Endothelial cell of umbilical vein (primary cell): ENCODE results near the gene SKAP1. TPM values are rescaled to one million over a fixed set of nuclear protein-coding genes. Genes with fewer than 3 reads are reported as not detected.

Experiments
- BruUV-seq: library from RNA; stranded (reverse); fragments of 400-500 nt; replicated peaks from 2 replicates; lab custom pipeline; 2021; lab: Mats Ljungman, UMichigan
- CTCF ChIA-PET: fragments of 300-600, 350-600 bp; sonication (Branson Sonifier 250); formaldehyde crosslinking; loops from one replicate; lab custom pipeline; 2021; ENCODE audit warnings: antibody characterized with exemption, inconsistent platforms; lab: Charles Lee
- POLR2A ChIA-PET: fragments of 300-600, 350-600 bp; sonication (Branson Sonifier 250); formaldehyde crosslinking; loops from one replicate; lab custom pipeline; 2021; ENCODE audit warnings: antibody characterized with exemption, inconsistent platforms; lab: Charles Lee
- DNase-seq: peaks from one replicate; pipeline ENCODE4 v3.0.0-alpha.2; 2011; ENCODE audit warnings: low read depth, low spot score
- FAIRE-seq: peaks from 2 replicates; lab custom pipeline; 2011; peaks lifted over from hg19 to GRCh38; lab: Jason Lieb, UNC
- H2AFZ ChIP-seq: 2 replicates; pipeline ENCODE4 v1.6.0; 2012; ENCODE audit warnings: low read depth, low read length, control low read depth, inconsistent platforms
- H3K27ac ChIP-seq: 2 replicates; pipeline ENCODE4 v1.5.1; 2011; ENCODE audit warnings: low read depth, mild to moderate bottlenecking, control low read depth, low read length, moderate library complexity; ENCODE audit not compliant: insufficient read depth
- H3K27me3 ChIP-seq, 2 experiments: 2 replicates each; pipeline versions ENCODE4 v1.6.0 to v1.6.1; 2011; ENCODE audit warnings: low read length in 2 of 2, mixed read lengths in 1 of 2; ENCODE audit not compliant: control insufficient read depth in 2 of 2, insufficient read depth in 2 of 2
- H3K36me3 ChIP-seq, 2 experiments: 2 replicates in 1 of 2; 3 replicates in 1 of 2; pipeline ENCODE4 v1.5.1; 2011; ENCODE audit warnings: low read length in 2 of 2, mild to moderate bottlenecking in 1 of 2, moderate library complexity in 1 of 2; ENCODE audit not compliant: control insufficient read depth in 2 of 2, insufficient read depth in 2 of 2; ENCODE audit errors: extremely low read depth in 1 of 2
- H3K4me1 ChIP-seq: 3 replicates; pipeline ENCODE4 v1.5.1; 2011; ENCODE audit warnings: mild to moderate bottlenecking, low read length; ENCODE audit not compliant: control insufficient read depth, insufficient read depth; ENCODE audit errors: extremely low read depth
- H3K4me2 ChIP-seq: 2 replicates; pipeline ENCODE4 v1.6.1; 2011; ENCODE audit warnings: low read length, control low read depth, mixed read lengths; ENCODE audit not compliant: insufficient read depth
- H3K4me3 ChIP-seq, 3 experiments: fragments of 200-600 bp in 1 of 3; sonication (generic), shearing (Covaris generic) in 1 of 3; replicated peaks in 1 of 3; 2 replicates each; pipeline ENCODE4 v1.5.1; 2011 to 2016; ENCODE audit warnings: control low read depth in 3 of 3, low read length in 3 of 3, mild to moderate bottlenecking in 2 of 3, inconsistent platforms in 1 of 3, low read depth in 1 of 3, moderate library complexity in 1 of 3; ENCODE audit not compliant: insufficient read depth in 1 of 3
- H3K79me2 ChIP-seq: 2 replicates; pipeline ENCODE4 v1.6.0; 2012; ENCODE audit warnings: low read length, inconsistent platforms; ENCODE audit not compliant: control insufficient read depth, insufficient read depth
- H3K9ac ChIP-seq: replicated peaks from 2 replicates; pipeline ENCODE3; 2011; ENCODE audit warnings: low read length, control low read depth; ENCODE audit not compliant: insufficient read depth; ENCODE audit errors: extremely low read depth
- H3K9me1 ChIP-seq: replicated peaks from 3 replicates; pipeline ENCODE4 v1.6.0; 2011; ENCODE audit warnings: mild to moderate bottlenecking, low read length; ENCODE audit not compliant: control insufficient read depth, insufficient read depth; ENCODE audit errors: extremely low read depth
- H3K9me3 ChIP-seq: replicated peaks from 2 replicates; pipeline ENCODE4 v1.5.1; 2012; ENCODE audit warnings: low read length, inconsistent platforms; ENCODE audit not compliant: control insufficient read depth, insufficient read depth
- H4K20me1 ChIP-seq: replicated peaks from 2 replicates; pipeline ENCODE3; 2011; ENCODE audit warnings: mild to moderate bottlenecking, low read length; ENCODE audit not compliant: control insufficient read depth, insufficient read depth; ENCODE audit errors: extremely low read depth
- CTCF ChIP-seq, 2 donors: IDR thresholded peaks; 1 replicate in 1 of 2; 2 replicates in 1 of 2; pipeline ENCODE4 v1.5.1; 2011; ENCODE audit warnings: low read length in 2 of 2, mild to moderate bottlenecking in 2 of 2, moderate library complexity in 2 of 2, control low read depth in 1 of 2, inconsistent platforms in 1 of 2, low read depth in 1 of 2; ENCODE audit not compliant: insufficient read depth in 1 of 2; ENCODE audit errors: extremely low read depth in 1 of 2
- GATA2 ChIP-seq: IDR thresholded peaks from 2 replicates; pipeline ENCODE4 v1.7.0; 2011; ENCODE audit warnings: low read depth, mild to moderate bottlenecking, moderate library complexity, mixed read lengths, low read length; ENCODE audit not compliant: insufficient read length, insufficient read depth
- JUN ChIP-seq: IDR thresholded peaks from 2 replicates; pipeline ENCODE4 v1.6.1; 2011; ENCODE audit warnings: borderline replicate concordance, low read depth; ENCODE audit not compliant: insufficient read length, insufficient read depth
- MYC ChIP-seq: IDR thresholded peaks from one replicate; pipeline ENCODE4 v1.6.1; 2011; ENCODE audit warnings: mild to moderate bottlenecking, low read depth, low read length
- dilution Hi-C: fragments of 300-500 bp; cut with MboI; formaldehyde crosslinking; loops from one replicate; pipeline ENCODE4 v1.15.0; 2019; ENCODE audit warnings: low sequenced_read_pairs; ENCODE audit not compliant: extremely low pct_ligation_motif_present
- intact Hi-C: fragments of 100-400 bp; cut with micrococcal nuclease; formaldehyde crosslinking; loops from one replicate; pipeline ENCODE4 v1.10.0; 2022
- polyA plus RNA-seq, 4 experiments: library from polyadenylated mRNA; depleted of rRNA in 3 of 4; stranded (reverse) in 3 of 4; unstranded in 1 of 4; fragments of >200 nt; gene quantifications; 2 replicates each; pipeline versions ENCODE4 v1.2.1 to v1.2.3, GENCODE V29; 2011 to 2012; ENCODE audit warnings: missing spikeins in 1 of 4
- total RNA-seq: library from RNA; stranded (reverse); gene quantifications from 2 replicates; pipeline ENCODE4 v1.2.3, GENCODE V29; 2021

Gene SKAP1
- total and polyA plus RNA-seq, 2 donors (not counting 3 experiments of a cell fraction or from before 2014, with no cell fraction given), result 0.75 TPM; not detected in 1

DNA sequence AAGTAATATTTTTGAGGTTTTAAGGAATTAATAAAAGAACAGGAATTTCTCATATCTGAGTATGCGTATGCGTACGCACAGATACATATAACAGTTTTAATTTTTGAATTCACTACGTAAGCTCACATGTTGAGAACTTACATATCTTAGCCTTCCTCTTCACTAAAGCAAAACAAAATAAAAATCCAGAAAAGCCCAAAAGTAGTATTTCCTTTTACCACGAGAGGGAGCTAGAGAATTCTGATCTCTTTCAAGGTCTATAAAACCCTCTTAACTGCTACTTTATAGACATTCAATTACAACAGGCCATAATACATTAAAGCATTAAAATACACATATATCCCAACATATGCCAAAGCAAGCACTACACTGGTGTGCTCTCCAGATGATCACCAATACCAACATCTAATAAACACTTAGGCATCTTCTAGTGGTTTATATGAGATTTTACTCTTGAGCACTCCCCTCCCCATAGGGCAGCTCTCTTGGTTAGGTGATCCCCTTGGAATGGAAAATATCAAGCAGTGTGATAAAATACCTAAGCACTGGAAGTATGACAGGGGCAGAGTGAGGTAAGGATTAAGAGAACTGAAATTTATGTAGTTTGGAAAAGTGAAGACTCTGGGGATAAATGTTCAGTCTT is 94.0 kb downstream of the SKAP1 start:
- Histone ChIP-seq H3K36me3 (no peaks in the 10 kb centered on the region), H3K4me2 (no peak overlapping the region), H3K9ac (no peak overlapping the region), H3K27me3 (peaks cover 0 to 3% of the 10 kb centered on the region in 2 experiments), H4K20me1 (no peaks in the 10 kb centered on the region), H2AFZ (no peak overlapping the region), H3K9me1 (no peaks in the 10 kb centered on the region), H3K4me1 (no peaks in the 10 kb centered on the region), H3K4me3 (no peak overlapping the region), H3K9me3 (no peaks in the 10 kb centered on the region), H3K79me2 (no peaks in the 10 kb centered on the region), H3K27ac (no peak overlapping the region)
- no TSS peak for BruUV-seq
- intact Hi-C loops (loop anchor here (1.0 to 10.0 kb wide), 4 partner anchors 121 to 311 kb away; no protein-coding TSS in a partner anchor), dilution Hi-C loops (no loop called here)
- FAIRE-seq (peak; percentile 66), DNase-seq (peak; percentile 87)
- POLR2A ChIA-PET, result no interaction called here
- CTCF ChIA-PET, result interaction anchor here (0.6 to 5.0 kb wide), 68 partner anchors 9 to 311 kb away, joined by 3 to 85 read pairs (median 4); partner anchors contain the start of genes HOXB5 and HOXB8
- TF ChIP-seq CTCF (IDR thresholded peaks at IDR 0.05; ENCODE audit: extremely low read depth in 1 of 2, insufficient read depth in 1 of 2, low read depth in 1 of 2, low read length in 2 of 2), result peak; percentile 47 to 55
- no peak for TF ChIP-seq MYC
- no peak for TF ChIP-seq GATA2
- no peak for TF ChIP-seq JUN
